ENCODE measurements around the gene NEK9.

GRCh38 chr14:75156111-75156510, 29.3 kb upstream of the NEK9 start:
- no peak for TF ChIP-seq POLR2AphosphoS5 (IDR thresholded peaks at IDR 0.05; ENCODE audit: low read depth, low read length)
- no peak for TF ChIP-seq SIN3A (IDR thresholded peaks at IDR 0.05; ENCODE audit: borderline replicate concordance, insufficient read depth, low read length)
